SKM-1 treated with dmso at 0.1 percent for 144 hours (cell line): ENCODE results near the gene TMEM127.
"Not testable (repeated sequence)": the region's sequence is repeated elsewhere in the genome, so short reads cannot be mapped to it uniquely, and the experiment has no call there.

ENCODE experiments used
- DNase-seq: peaks from one replicate; lab custom pipeline; 2025; ENCODE audit not compliant: unreplicated experiment; lab: John Stamatoyannopoulos, UW

TMEM127 gene, protein sequence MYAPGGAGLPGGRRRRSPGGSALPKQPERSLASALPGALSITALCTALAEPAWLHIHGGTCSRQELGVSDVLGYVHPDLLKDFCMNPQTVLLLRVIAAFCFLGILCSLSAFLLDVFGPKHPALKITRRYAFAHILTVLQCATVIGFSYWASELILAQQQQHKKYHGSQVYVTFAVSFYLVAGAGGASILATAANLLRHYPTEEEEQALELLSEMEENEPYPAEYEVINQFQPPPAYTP

DNA sequence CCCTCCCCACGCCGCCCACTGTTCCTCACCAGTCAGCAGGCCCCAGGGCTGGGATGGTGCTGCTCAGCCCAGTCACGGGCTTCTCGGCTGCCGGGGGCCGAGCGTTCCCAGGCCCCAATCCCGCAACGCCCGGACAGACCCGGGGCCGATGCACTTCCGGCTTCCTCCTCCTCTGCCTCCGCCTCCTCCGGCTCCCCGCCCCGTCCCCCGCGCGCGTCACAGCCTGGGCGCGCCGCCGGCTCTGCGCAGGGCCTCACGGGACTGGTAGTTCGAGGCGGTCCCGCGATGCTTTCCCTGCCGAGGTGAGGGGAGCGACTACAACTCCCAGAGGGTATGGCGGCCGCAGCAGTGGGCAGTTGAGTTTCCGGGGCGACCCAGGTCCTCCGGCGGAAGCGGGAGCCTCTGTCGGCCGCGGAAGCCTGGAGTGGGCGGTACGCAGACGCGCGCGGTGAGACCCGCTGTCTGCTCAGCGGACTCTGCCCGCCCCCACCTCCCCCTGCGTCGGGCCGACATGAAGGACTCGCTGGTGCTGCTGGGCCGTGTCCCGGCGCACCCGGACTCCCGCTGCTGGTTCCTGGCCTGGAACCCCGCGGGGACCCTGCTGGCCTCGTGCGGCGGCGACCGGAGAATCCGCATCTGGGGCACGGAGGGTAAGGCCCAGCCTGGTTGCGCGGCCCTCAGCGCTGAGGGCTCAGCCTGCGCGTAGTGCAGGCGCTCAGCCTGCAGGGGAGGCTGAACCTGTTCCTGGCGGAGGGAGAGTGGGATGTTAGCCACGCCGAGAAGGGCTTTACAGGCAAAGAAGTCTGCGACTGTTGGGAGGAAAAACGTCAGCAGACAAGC lies at the start of gene TMEM127, which contains the start of gene CIAO1:
TSS of gene TMEM127 (minus strand) at position 158 of the 840 bp plus-strand sequence. CDS start 616 bp downstream, outside the sequence.
TSS of gene CIAO1 (plus strand) at position 386 of the 840 bp plus-strand sequence. CDS start at position 512, 126 bp downstream.
- DNase-seq, result peak; percentile 96

DNA sequence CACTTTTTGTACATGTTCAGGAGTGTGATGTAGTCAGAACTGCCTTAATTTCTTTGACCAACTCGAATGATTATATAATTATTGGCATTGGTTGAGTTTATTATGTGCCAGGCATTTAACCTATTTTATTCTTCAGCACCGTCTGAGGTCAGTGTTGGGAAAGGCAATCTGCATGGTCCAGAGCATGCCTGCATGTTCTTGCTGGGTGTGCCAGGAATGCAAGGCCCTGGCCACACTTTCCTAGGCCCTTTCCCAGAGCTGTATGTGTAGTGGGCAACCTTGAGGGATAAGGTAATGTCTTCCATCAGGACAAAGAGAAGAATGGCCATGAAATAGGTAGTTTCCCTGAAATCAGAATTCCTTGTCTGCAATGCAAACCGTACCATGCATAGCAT lies 49.2 kb upstream of the TMEM127 start:
- no peak for DNase-seq

DNA sequence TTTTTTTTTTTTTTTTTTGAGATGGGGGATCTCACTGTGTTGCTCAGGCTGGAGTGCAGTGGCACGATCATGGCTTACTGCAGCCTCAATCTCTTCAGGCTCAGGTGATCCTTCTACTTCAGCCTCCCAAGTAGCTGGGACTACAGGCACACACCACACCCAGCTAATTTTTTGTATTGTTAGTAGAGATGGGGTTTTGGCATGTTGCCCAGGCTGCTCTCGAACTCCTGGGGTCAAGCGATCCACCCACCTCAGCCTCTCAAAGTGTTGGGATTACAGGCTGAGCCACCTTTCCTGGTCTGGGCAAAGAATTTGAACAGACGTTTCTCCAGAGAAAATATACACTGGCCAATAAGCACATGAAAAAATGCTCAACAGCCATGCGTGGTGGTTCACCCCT lies 42.5 kb upstream of the TMEM127 start:
- DNase-seq, result no peak

DNA sequence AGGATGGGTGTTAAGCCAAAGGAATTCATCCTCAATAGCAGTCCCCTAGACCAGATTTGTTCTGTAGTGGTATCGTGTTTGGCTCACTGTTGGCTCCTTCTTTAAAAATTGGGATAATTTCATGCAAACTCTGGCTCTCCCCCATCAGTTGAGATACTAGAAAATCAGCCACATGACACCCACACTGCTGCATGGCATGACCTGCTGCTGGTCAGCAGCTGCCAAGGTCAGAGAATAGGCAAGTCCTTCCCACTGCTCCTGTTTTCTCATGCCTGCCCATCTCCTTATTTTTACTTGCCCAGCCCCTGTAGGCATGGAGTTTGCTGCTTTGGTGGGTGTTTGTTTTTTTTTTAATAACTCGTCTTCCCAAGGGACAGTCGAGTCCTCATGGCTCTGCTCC lies 40.6 kb upstream of the TMEM127 start:
- no peak for DNase-seq

DNA sequence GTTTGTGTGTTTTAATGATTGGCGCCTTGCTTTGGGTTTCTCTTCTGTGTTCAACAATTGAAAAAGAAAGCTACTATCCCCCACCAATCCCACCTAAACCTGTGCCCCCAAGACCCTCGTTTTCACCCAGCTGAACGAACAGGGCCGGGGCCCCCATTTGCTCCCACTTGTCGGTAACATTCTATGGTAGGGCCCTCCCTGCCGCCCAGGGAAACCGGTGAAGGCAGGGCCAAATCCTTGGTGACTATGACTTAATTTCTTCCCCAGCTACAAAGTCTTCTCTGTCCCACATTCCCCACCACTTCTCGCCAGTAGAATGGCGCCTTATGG lies 40.1 kb upstream of the TMEM127 start:
- DNase-seq, result no peak

DNA sequence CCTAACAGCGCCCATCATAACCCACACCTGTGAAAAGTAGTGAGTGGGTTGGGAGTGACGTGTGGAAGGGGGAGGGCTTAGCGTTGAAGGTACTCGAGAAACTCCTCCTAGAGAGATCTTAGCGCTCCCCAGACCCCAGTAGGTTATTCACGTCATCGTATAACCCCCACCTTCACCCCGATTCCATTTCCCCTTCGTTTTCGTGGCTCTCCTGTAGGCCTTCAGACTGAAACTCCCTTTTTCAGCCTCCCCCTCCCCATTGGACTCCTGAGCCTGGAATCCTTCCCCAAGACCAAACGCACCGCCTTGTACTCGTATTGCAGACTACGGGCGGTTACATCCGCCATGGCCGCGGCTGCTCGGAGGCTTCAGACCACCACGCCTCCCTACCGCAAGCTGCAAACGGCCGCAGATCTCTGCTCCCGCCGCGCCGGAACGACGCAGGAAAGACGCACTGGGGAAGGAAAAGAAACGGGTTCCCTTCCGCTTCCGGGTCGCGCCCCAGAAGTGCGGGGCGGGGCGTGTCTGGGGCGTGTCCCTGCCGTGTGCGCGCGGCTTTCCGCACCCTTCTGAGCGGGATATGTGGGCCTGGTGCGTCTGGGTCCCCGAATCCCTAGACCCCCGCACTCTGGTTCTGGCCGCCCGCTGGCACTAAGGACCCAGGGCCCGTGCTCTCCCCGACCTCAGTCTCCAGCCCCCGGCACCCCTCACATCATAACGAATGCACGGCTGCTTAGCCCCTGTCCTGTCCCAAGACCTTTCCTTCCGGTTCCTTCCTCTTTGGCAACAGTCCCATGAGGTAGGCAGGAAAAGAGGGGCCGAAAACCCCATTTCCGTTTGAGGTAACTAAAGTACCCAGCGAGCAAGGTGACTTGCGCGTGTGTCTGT lies 39.5 kb upstream of the TMEM127 start, which contains the start of gene SNRNP200:
TSS of gene SNRNP200 (minus strand) at position 456 of the 888 bp plus-strand sequence. CDS start at position 347, 109 bp downstream.
- peak; percentile 81 for DNase-seq

DNA sequence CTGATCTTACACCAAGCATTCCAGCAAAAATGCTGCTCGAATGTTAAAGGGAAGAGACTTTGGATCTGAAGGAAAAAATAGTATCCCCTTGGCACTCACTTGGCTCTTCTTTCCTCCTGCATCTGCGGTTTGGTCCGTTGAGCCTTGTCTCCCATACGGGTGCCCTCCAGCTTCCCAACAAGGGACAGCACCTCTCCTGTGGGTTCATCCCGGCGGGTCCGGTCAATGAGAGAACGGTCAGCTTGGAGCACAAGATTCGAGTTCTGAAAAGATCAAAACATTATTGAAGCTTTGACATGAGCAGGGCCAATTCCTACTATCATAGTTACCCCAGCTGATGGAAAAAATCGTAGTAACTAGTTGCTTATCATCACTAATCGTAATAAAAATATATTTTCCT lies 38.8 kb upstream of the TMEM127 start:
- no peak for DNase-seq

DNA sequence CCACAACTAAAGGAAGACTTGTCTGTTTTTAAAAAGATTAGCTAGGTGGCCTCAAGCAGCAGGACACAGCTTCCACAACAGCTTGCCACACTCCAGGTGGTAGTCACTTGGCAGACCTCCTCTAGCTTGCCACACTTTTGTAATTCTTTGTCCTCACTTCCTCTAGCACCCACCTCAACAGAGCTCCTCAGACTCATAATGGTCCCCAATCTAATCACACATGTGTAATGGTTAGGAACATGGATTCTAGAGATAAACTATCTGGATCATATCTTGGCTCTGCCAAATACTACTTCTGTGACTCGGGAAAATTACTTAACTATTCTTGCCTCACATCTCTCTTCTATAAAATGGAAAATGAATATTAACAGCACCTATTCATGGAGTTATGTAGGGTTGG lies 36.1 kb upstream of the TMEM127 start:
- DNase-seq, result no peak

DNA sequence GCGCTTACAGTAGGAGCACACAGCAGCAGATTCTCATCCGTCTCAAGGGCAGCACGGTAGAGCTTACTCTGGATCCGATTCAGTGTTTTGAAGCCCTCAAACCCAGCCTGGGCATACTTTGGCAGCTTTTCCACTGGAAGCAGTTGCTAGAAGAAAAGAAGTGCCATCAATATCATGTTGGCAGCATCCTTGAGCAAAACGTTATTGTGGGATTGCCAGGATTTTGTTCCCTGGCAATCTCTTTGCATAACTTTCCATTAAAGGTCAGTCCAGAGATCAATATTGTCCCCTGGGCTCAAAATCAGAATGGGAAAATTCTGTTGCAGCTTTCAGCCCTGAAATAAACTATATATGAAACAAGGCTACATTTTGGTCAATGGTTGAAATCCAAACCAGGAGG lies 31.1 kb upstream of the TMEM127 start:
- no peak for DNase-seq

DNA sequence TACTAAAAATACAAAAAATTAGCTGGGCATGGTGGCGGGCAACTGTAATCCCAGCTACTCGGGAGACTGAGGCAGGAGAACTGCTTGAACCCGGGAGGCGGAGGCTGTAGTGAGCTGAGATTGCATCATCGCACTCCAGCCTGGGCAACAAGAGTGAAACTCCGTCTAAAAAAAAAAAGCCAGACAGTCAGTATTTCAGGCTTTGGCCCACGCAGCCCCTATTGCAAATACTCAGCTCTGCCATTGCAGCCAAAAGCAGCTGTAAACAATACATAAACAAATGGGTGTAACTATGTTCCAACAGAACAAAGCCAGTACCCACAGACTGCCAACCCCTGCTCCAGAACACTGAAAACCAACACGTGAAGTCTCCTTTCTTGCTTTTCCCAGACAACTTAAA lies 28.5 kb upstream of the TMEM127 start:
- DNase-seq, result not testable (repeated sequence)

DNA sequence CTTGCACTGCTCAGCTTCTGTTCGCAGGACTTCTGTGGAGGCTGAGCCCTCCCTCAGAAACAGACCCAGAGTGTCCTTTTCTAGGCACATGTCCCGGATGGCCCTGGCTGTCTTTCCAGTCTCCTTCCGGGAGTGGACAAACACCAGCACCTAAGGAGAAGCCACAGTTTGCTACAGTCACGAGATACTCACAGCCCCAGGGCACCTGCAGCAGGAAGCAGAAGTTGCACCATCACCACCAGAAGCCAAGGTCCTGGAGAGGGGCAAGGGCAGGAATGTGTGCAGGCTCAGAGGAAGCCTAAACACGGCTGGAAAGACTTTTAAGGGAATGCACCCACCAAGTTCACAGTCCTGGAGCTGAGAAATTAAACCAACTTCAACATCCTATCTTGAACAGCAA lies 26.0 kb upstream of the TMEM127 start:
- DNase-seq, result no peak

DNA sequence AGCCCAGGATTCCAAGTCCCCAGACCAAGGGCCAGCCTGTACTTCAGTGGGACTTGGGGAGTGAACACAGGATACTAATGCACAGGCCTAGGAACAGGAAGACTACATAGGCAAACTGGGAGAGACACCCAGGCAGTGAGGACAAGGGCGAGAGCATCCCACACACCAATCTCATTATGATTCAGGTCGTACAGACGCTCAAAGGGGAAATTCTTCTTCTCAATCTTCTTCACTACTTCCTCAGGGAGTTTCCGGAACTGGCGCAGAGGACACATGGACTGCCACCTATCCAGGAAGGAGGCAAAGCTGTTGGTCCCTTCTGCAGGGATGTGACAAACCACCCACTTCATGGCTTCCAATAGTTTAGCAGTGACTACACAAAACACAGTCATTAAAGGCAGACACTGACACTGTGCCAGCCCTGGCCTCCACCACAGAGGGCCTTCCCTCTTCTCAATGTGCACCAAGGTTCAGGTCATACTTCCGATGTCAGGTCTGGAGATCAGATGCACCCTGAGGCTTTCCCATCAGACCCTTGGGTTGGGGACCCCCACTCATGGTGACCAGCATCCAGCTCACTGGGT lies 21.6 kb upstream of the TMEM127 start:
- DNase-seq, result no peak

DNA sequence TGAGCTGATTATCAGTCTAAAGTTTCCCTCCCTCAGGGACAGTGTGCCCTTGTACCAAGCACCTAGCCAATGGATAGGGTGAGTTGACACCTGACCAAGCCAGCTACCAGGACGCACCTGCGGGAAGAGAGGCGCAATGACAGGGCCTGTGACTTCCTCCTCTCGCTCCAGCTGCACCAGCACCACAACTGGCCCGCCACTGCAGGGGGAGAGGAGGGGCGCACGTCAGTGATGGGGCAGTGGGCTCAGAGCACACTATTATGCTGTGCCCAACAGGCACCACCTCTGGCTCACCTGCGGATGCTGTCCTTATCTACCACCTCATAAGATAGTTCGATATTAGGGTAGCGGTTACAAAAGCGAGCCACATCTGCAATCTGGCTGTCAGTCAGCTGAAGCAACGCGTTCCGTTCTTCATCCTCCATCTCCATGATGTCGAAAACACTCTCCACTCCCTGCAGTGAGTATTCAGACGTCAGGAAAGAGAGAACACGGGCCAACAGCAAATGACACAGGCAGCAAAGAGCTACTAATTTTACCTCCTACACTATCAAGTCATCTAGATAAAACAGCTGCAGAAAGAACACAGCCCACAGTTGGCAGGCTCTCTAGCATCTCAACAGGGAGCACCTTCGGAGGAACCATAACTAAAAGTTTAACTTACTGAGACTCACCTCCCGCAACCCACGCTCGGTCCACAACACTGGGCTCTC lies 11.1 kb upstream of the TMEM127 start:
- DNase-seq, result no peak

DNA sequence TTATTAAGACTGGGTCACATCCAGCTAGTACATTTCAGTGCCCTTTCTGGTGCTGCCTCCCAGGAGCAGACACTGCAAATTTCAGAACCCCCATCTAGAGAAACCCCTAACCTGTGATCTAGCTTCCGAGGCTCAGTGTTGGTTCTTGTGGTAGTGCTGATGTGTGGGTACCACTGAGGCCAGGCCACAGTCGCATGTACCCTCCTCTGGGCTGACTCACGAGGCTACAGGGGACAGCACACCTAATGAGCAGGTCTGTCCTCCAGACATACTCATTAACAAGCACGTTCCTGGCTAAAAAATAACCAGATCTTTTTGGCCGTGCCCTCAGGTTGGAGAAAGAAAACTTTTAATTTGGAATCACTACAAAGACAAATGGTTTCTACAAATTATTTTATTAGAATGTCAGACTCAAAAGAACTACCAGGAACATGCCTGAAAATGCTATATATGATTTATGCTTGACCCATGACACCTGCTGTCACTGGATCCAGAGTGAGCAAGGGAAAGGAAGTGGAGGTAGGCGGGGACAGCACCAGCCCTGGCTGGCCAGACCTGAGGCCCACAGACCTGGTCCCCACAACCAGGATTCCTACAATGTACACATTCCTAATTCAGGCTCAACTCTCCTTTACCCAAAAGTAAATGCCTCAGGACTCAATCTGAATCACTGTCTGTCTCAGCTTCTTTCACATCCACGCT lies 8.7 kb upstream of the TMEM127 start:
- no peak for DNase-seq

DNA sequence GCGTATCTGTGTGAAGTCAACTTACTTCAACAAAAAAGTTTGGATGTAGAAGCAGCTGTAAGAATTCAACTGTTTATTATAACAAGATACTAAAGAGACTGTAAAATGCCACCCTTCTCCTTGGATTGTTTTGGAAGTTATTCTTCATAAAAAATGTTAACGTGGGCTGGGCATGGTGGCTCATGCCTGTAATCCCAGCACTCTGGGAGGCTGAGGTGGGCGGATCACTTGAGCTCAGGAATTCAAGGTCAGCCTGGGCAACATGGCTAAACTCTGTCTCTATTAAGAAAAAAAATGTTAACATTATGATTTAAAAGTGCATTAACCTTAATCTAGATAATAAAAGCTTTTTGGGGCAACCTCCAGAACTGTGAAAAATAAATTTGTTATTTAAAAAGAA lies 8.0 kb upstream of the TMEM127 start:
- DNase-seq, result no peak

DNA sequence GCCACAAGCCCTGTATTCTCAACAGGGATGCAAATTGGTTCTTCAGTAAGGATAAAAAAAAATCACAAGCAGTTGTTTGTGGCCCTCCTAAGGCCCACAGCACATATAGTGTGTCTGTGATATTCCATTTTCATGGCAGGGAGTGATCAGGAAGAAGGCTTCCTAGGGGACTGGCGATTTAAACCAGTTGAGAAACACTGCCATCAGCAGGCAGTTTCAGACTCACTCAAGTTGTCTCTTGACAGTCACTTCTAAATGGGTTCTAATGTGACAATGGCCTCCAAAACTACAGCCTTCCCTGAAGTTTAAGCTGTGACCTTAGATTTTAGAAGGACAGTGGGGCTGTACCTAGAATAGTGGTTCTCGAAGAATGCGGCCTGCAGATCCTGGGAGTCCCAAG lies 6.2 kb upstream of the TMEM127 start:
- DNase-seq, result no peak

DNA sequence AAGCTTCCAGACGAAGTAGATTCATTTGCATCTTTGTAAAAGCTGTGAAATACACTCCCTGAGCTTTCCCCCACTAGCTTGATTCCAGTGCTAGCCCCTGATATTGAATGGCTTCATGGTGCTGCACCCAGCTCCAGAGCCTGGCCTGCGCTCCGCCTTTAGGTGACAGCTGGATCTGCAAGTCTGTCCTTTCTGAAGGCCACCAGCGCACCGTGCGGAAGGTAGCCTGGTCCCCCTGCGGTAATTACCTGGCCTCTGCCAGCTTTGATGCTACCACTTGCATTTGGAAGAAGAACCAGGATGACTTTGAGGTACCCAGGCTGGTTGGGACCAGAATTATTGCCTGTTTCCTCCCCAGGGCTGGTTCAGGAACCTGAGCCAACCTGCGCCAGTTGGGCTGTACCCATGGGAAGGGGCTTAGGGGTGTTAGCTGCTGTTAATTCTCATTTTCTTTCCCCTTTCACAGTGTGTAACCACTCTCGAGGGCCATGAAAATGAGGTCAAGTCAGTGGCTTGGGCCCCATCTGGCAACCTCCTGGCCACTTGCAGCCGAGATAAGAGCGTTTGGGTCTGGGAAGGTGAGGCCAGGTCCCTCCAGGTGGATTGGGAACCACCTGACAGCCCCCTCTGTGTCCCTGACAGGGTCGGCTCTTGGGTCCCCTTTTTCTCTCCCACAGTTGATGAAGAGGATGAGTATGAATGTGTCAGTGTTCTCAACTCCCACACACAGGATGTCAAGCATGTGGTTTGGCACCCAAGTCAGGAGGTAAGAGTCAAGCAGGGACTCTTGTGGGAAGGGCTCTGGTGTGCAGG lies 1.6 kb upstream of the TMEM127 start:
- DNase-seq, result peak; percentile 29

DNA sequence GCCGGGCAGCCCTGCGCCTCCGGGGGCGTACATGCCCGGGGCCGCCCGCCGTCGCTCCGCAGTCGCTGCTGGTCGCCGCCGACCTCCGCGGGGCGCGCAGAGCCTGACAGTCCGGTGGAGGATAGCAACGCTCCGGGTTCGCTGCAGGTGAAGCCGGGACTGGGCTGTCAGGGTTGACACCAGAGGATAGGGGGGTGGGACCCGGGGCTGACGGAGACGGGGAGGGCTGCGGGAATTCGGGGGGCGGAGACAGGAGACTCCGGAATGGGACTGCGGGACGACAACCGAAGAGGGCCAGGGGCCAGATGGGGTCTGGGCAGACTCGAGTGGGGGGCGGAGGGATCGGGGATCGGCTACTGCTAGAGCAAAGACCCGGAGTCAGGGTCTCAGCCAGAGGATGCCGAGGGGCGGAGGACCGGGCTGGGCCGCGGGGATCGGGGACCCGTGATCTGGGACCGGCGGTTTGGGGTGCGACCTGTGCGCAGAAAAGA lies 403 bp downstream of the TMEM127 start:
- no peak for DNase-seq
